Activated CD8-positive, alpha-beta memory T cell treated with anti-CD3 and anti-CD28 coated beads, Interleukin-2, amount 10 ng/mL, durations not matched to agents 7 days and 5 days (primary cell): ENCODE data around the gene ZYG11B. TPM values are rescaled to one million over a fixed set of nuclear protein-coding genes. Genes with fewer than 3 reads are reported as not detected.
A peak's percentile ranks its signal among the peaks of the same experiment; 100 is the strongest.
"Not testable (repeated sequence)": the region's sequence is repeated elsewhere in the genome, so short reads cannot be mapped to it uniquely, and the experiment has no call there.

ENCODE experiments used
- ATAC-seq: fragments of 150-1000 bp; cut with Tn5 transposase; one replicate; pipeline ENCODE4 v1.10.0; 2021; ENCODE audit warnings: moderate library complexity
- CTCF ChIA-PET: fragments of 350-600 bp; sonication (Branson Sonifier 250); formaldehyde crosslinking; loops from one replicate; lab custom pipeline; 2021; ENCODE audit warnings: antibody characterized with exemption; lab: Charles Lee
- DNase-seq: peaks from one replicate; pipeline ENCODE4 v3.0.0-alpha.2; 2020
- H3K27ac Mint-ChIP-seq: one replicate; pipeline ENCODE4 v1.8.0; 2021; ENCODE audit warnings: mild to moderate bottlenecking, mixed read lengths
- H3K27me3 Mint-ChIP-seq: one replicate; pipeline ENCODE4 v1.8.0; 2021; ENCODE audit warnings: mixed read lengths
- H3K36me3 Mint-ChIP-seq: one replicate; pipeline ENCODE4 v1.8.0; 2021; ENCODE audit warnings: mild to moderate bottlenecking, mixed read lengths
- H3K4me1 Mint-ChIP-seq: one replicate; pipeline ENCODE4 v1.8.0; 2021; ENCODE audit warnings: mixed read lengths
- H3K4me3 Mint-ChIP-seq: one replicate; pipeline ENCODE4 v1.8.0; 2021; ENCODE audit warnings: mild to moderate bottlenecking, moderate library complexity, mixed read lengths
- H3K9me3 Mint-ChIP-seq: one replicate; pipeline ENCODE4 v1.8.0; 2022; ENCODE audit warnings: low read depth, mixed read lengths
- total RNA-seq, 2 experiments: library from RNA; stranded (reverse); gene quantifications; one replicate each; pipeline ENCODE4 v1.2.3, GENCODE V29; 2021

ZYG11B gene
- total RNA-seq, 2 experiments from 2014 or later: 7.5 to 9.8 TPM

- H3K4me1 Mint-ChIP-seq: peaks cover 24% of the 10 kb centered on the region
- DNase-seq (no peak), ATAC-seq (no peak)
- peaks cover 42% of the 10 kb centered on the region for H3K36me3 Mint-ChIP-seq
- no peaks in the 10 kb centered on the region for H3K27me3 Mint-ChIP-seq
- CTCF ChIA-PET: no interaction called here
- H3K27ac Mint-ChIP-seq: no peak overlapping the region
- no peaks in the 10 kb centered on the region for H3K9me3 Mint-ChIP-seq
- H3K4me3 Mint-ChIP-seq: no peak overlapping the region
Measured at GRCh38 chr1:52693843-52694242, 32.4 kb upstream of the ZYG11B start.

- ATAC-seq (no peak), DNase-seq (no peak)
- CTCF ChIA-PET: interaction anchor here (1.0 kb wide), 1 partner anchor 130 kb away, joined by 4 read pairs; no protein-coding TSS in a partner anchor
- peaks cover 3% of the 10 kb centered on the region for H3K27me3 Mint-ChIP-seq
- no peaks in the 10 kb centered on the region for H3K9me3 Mint-ChIP-seq
- H3K27ac Mint-ChIP-seq: peak overlapping the region; percentile 9
- peaks cover 25% of the 10 kb centered on the region for H3K4me1 Mint-ChIP-seq
- no peak overlapping the region for H3K4me3 Mint-ChIP-seq
- peaks cover 36% of the 10 kb centered on the region for H3K36me3 Mint-ChIP-seq
Measured at GRCh38 chr1:52695627-52696026, 30.6 kb upstream of the ZYG11B start.

- Mint-ChIP-seq H3K4me3 (peak within 1 kb of the TSS; percentile 94), H3K27ac (peak within 1 kb of the TSS; percentile 92), H3K36me3 (peaks cover 19% of the 10 kb centered on the region), H3K4me1 (peaks cover 35% of the 10 kb centered on the region), H3K9me3 (no peaks in the 10 kb centered on the region), H3K27me3 (peaks cover 3% of the 10 kb centered on the region)
- CTCF ChIA-PET: interaction anchor here (1.1 to 1.9 kb wide), 2 partner anchors 11 to 224 kb away, joined by 5 to 13 read pairs; partner anchors contain the start of gene ECHDC2
- peak; percentile 77 for DNase-seq
- ATAC-seq: peak; percentile 59
Measured at GRCh38 chr1:52697795-52698674, 28.2 kb upstream of the ZYG11B start, which contains the start of gene COA7. Gene COA7, minus strand, starts transcription at chr1:52698347. Its CDS starts 21 bp downstream, at chr1:52698326.

- H3K36me3 Mint-ChIP-seq: no peaks in the 10 kb centered on the region
- peaks cover 36% of the 10 kb centered on the region for H3K4me1 Mint-ChIP-seq
- H3K27me3 Mint-ChIP-seq: peaks cover 3% of the 10 kb centered on the region
- CTCF ChIA-PET: interaction anchor here (0.9 to 1.9 kb wide), 8 partner anchors 8 to 219 kb away, joined by 3 to 8 read pairs (median 5); partner anchors contain the start of genes ECHDC2 and ZYG11B
- H3K27ac Mint-ChIP-seq: peak overlapping the region; percentile 90
- ATAC-seq (peak; percentile 94), DNase-seq (peak; percentile 93)
- H3K4me3 Mint-ChIP-seq: peak overlapping the region; percentile 77
- no peaks in the 10 kb centered on the region for H3K9me3 Mint-ChIP-seq
Measured at GRCh38 chr1:52702886-52703787, 23.1 kb upstream of the ZYG11B start.

- CTCF ChIA-PET: interaction anchor here (1.0 kb wide), 1 partner anchor 11 kb away, joined by 4 read pairs; no protein-coding TSS in a partner anchor
- Mint-ChIP-seq H3K27me3 (no peaks in the 10 kb centered on the region), H3K9me3 (no peaks in the 10 kb centered on the region), H3K27ac (no peak overlapping the region), H3K4me3 (no peak overlapping the region), H3K36me3 (no peaks in the 10 kb centered on the region), H3K4me1 (peaks cover 27% of the 10 kb centered on the region)
- no peak for DNase-seq
- no peak for ATAC-seq
Measured at GRCh38 chr1:52706136-52706670, 20.1 kb upstream of the ZYG11B start.

- CTCF ChIA-PET: interaction anchor here (1.0 kb wide), 1 partner anchor 10 kb away, joined by 4 read pairs; no protein-coding TSS in a partner anchor
- no peak overlapping the region for H3K4me3 Mint-ChIP-seq
- no peak for ATAC-seq
- DNase-seq: no peak
- H3K27ac Mint-ChIP-seq: no peak overlapping the region
- no peaks in the 10 kb centered on the region for H3K27me3 Mint-ChIP-seq
- no peaks in the 10 kb centered on the region for H3K9me3 Mint-ChIP-seq
- H3K4me1 Mint-ChIP-seq: peaks cover 24% of the 10 kb centered on the region
- H3K36me3 Mint-ChIP-seq: no peaks in the 10 kb centered on the region
Measured at GRCh38 chr1:52706941-52707926, 19.0 kb upstream of the ZYG11B start.

GRCh38 chr1:52707927-52708655 lies 18.2 kb upstream of the ZYG11B start:
- H3K4me3 Mint-ChIP-seq: no peak overlapping the region
- H3K4me1 Mint-ChIP-seq: peaks cover 19% of the 10 kb centered on the region
- DNase-seq (no peak), ATAC-seq (no peak)
- no peaks in the 10 kb centered on the region for H3K36me3 Mint-ChIP-seq
- H3K9me3 Mint-ChIP-seq: no peaks in the 10 kb centered on the region
- H3K27me3 Mint-ChIP-seq: no peaks in the 10 kb centered on the region
- CTCF ChIA-PET: no interaction called here
- no peak overlapping the region for H3K27ac Mint-ChIP-seq

- H3K4me1 Mint-ChIP-seq: peaks cover 12% of the 10 kb centered on the region
- H3K36me3 Mint-ChIP-seq: no peaks in the 10 kb centered on the region
- CTCF ChIA-PET: no interaction called here
- DNase-seq: no peak
- H3K4me3 Mint-ChIP-seq: no peak overlapping the region
- no peaks in the 10 kb centered on the region for H3K9me3 Mint-ChIP-seq
- H3K27ac Mint-ChIP-seq: no peak overlapping the region
- ATAC-seq: no peak
- no peaks in the 10 kb centered on the region for H3K27me3 Mint-ChIP-seq
Measured at GRCh38 chr1:52709016-52709415, 17.2 kb upstream of the ZYG11B start.

GRCh38 chr1:52713590-52713989 lies 12.7 kb upstream of the ZYG11B start:
- DNase-seq (no peak), ATAC-seq (no peak)
- CTCF ChIA-PET: no interaction called here
- Mint-ChIP-seq H3K4me3 (no peak overlapping the region), H3K4me1 (peaks cover 7% of the 10 kb centered on the region), H3K36me3 (no peaks in the 10 kb centered on the region), H3K27ac (no peak overlapping the region), H3K27me3 (no peaks in the 10 kb centered on the region), H3K9me3 (no peaks in the 10 kb centered on the region)

- not testable (repeated sequence) for H3K27ac Mint-ChIP-seq, H3K36me3 Mint-ChIP-seq, H3K4me1 Mint-ChIP-seq, ATAC-seq, H3K9me3 Mint-ChIP-seq, H3K4me3 Mint-ChIP-seq, H3K27me3 Mint-ChIP-seq, DNase-seq
- CTCF ChIA-PET: interaction anchor here (1.0 to 1.1 kb wide), 2 partner anchors 29 to 49 kb away, joined by 3 read pairs; no protein-coding TSS in a partner anchor
Measured at GRCh38 chr1:52715296-52715695, 11.0 kb upstream of the ZYG11B start.

GRCh38 chr1:52723260-52723659 lies 3.0 kb upstream of the ZYG11B start:
- CTCF ChIA-PET: interaction anchor here (1.1 to 1.2 kb wide), 2 partner anchors 11 to 20 kb away, joined by 3 to 4 read pairs; no protein-coding TSS in a partner anchor

More at GRCh38 chr1:52723260-52723659, 3.0 kb upstream of the ZYG11B start:
- no peak overlapping the region for H3K4me3 Mint-ChIP-seq
- H3K27me3 Mint-ChIP-seq: peaks cover 15% of the 10 kb centered on the region
- DNase-seq (peak; percentile 14), ATAC-seq (no peak)
- H3K9me3 Mint-ChIP-seq: no peaks in the 10 kb centered on the region
- H3K4me1 Mint-ChIP-seq: peaks cover 24% of the 10 kb centered on the region
- no peaks in the 10 kb centered on the region for H3K36me3 Mint-ChIP-seq
- no peak overlapping the region for H3K27ac Mint-ChIP-seq
